Brain microvascular endothelial cell (primary cell): ENCODE results near the gene IQSEC1.

ENCODE experiments used
- DNase-seq: peaks from one replicate; pipeline ENCODE4 v3.0.0-alpha.2; 2020
- H3K27ac ChIP-seq: fragments of 250-450 bp; sonication (Bioruptor Pico); 2 replicates; pipeline ENCODE4 v1.5.1; 2020; ENCODE audit warnings: mild to moderate bottlenecking, moderate library complexity
- H3K27me3 ChIP-seq: fragments of 250-450 bp; sonication (Bioruptor Pico); replicated peaks from 2 replicates; pipeline ENCODE4 v1.5.1; 2020; ENCODE audit warnings: mild to moderate bottlenecking
- H3K36me3 ChIP-seq: fragments of 250-450 bp; sonication (Bioruptor Pico); replicated peaks from 2 replicates; pipeline ENCODE4 v1.5.1; 2020; ENCODE audit warnings: mild to moderate bottlenecking
- H3K4me3 ChIP-seq: 2 replicates; pipeline ENCODE4 v1.5.1; 2011; ENCODE audit warnings: low read depth, mild to moderate bottlenecking, control low read depth, low read length, moderate library complexity
- in situ Hi-C: cut with HindIII; loops from 2 replicates; pipeline ENCODE4 v1.10.0; 2017; ENCODE audit warnings: low sequenced_read_pairs, low pct_ligation_motif_present
- TF ChIP-seq, protein P1 (sequence below): IDR thresholded peaks from 2 replicates; pipeline ENCODE4 v1.5.1; 2011; ENCODE audit warnings: low read depth, mild to moderate bottlenecking, moderate library complexity, low read length, control low read depth, inconsistent platforms; ENCODE audit errors: missing control alignments

IQSEC1 gene

DNA sequence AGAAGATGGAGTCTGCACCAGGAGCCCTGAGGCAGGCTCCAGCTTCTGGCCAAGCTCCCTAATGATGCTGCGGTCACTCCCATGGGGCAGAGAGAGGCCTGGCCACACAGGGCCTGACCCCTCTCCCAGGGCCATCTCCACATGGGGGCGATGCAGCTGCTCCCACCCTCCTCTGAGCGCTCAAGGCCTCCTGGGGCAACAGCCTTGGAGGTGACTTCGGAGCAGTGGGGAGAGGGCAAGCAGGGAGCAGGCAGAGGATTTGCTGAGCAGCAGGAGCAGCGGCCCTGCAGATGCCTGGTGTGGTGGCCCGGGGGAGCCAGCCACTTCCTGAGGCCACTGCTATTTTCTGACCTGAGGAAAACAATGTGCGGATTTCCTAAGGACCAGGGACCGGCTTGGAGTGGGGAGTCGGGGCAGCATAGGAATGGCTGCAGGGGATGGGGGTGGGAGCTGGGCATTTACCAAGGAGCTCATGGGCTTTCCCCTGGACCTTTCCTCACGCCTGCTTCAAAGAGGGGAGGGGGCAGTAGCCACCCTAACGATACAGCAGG, 150.3 kb downstream of the IQSEC1 start:
- no peaks in the 10 kb centered on the region for H3K27me3 ChIP-seq
- DNase-seq, result no peak
- in situ Hi-C loops, result no loop called here
- H3K27ac ChIP-seq, result no peak overlapping the region
- TF ChIP-seq, protein P1, sequence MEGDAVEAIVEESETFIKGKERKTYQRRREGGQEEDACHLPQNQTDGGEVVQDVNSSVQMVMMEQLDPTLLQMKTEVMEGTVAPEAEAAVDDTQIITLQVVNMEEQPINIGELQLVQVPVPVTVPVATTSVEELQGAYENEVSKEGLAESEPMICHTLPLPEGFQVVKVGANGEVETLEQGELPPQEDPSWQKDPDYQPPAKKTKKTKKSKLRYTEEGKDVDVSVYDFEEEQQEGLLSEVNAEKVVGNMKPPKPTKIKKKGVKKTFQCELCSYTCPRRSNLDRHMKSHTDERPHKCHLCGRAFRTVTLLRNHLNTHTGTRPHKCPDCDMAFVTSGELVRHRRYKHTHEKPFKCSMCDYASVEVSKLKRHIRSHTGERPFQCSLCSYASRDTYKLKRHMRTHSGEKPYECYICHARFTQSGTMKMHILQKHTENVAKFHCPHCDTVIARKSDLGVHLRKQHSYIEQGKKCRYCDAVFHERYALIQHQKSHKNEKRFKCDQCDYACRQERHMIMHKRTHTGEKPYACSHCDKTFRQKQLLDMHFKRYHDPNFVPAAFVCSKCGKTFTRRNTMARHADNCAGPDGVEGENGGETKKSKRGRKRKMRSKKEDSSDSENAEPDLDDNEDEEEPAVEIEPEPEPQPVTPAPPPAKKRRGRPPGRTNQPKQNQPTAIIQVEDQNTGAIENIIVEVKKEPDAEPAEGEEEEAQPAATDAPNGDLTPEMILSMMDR, result no peak
- peaks cover 5% of the 10 kb centered on the region for H3K36me3 ChIP-seq
- no peak overlapping the region for H3K4me3 ChIP-seq

DNA sequence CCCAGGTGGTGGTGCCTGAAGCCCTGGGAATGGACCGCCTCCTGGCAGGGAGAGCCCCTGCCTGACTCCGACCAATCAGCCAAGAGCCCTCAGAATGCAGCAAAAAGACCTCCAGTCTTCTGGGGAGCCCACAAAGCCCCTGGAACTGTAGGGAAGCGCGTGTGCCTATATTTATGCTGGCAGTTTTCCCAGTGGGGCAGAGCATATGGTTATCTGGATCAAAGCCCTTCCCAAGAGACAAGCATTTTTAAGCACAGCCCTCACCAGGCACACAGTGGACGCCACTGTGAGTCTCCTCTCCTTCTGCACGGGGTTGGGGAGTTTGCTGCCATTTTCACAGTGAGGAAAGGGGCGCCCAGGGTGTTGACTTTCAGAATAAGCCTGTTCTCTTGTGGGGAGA, 150.9 kb downstream of the IQSEC1 start:
- in situ Hi-C loops, result no loop called here
- DNase-seq, result no peak
- Histone ChIP-seq H3K27me3 (no peaks in the 10 kb centered on the region), H3K36me3 (peaks cover 5% of the 10 kb centered on the region), H3K4me3 (no peak overlapping the region), H3K27ac (no peak overlapping the region)
- TF ChIP-seq, protein P1, result no peak

- Histone ChIP-seq H3K27me3 (no peaks in the 10 kb centered on the region), H3K27ac (no peak overlapping the region), H3K36me3 (peaks cover 5% of the 10 kb centered on the region), H3K4me3 (no peak overlapping the region)
- TF ChIP-seq, protein P1, result no peak
- in situ Hi-C loops, result no loop called here
- DNase-seq, result no peak
These were observed 151.5 kb downstream of the IQSEC1 start for GRCh38 chr3:12921736-12922135.

- peaks cover 5% of the 10 kb centered on the region for H3K36me3 ChIP-seq
- H3K27me3 ChIP-seq, result no peaks in the 10 kb centered on the region
- in situ Hi-C loops, result no loop called here
- TF ChIP-seq, protein P1, result no peak
- no peak overlapping the region for H3K27ac ChIP-seq
- H3K4me3 ChIP-seq, result no peak overlapping the region
- DNase-seq, result no peak
These were observed 152.3 kb downstream of the IQSEC1 start for GRCh38 chr3:12920967-12921366.

DNA sequence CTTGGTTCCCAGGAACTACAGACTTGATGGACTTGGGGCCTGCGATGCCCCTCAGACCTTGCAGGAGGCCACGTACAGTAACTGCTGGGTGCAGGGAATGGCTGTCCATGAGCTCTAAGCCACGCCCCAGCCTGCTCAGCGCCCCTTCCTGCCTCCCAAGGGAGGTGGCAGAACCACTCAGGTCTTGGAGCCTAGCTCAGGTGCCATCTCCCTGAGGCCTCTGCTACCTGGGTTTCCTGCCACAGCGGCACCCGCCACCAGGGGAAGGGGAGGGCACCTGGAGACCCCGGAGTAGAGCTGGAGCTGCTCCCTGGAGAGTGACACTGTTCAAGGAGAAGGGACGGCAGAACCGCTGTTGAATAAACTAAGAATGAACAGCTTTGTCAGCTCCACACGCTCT, 154.0 kb downstream of the IQSEC1 start:
- in situ Hi-C loops, result no loop called here
- Histone ChIP-seq H3K4me3 (no peak overlapping the region), H3K27me3 (no peaks in the 10 kb centered on the region), H3K27ac (no peak overlapping the region), H3K36me3 (peaks cover 5% of the 10 kb centered on the region)
- TF ChIP-seq, protein P1, result no peak
- DNase-seq, result no peak

DNA sequence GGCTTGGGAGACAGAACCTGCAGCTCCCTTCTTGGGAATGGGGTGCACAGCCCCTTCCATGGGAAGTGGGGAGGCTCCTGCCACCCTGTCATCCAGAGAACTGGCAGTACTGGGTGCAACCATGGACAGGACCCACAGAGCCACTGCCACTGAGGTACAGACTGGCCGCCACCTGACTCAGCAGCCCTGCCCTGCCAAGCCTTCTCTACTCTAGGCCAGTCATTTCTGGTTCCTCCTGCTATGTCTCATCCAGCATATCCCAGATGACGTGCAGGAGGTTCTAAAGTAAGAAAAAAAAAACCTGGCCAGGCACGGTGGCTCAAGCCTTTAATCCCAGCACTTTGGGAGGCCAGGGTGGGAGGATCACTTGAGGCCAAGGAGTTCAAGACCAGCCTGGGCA, 155.0 kb downstream of the IQSEC1 start:
- TF ChIP-seq, protein P1, result no peak
- Histone ChIP-seq H3K4me3 (no peak overlapping the region), H3K27me3 (no peaks in the 10 kb centered on the region), H3K27ac (no peak overlapping the region), H3K36me3 (peaks cover 5% of the 10 kb centered on the region)
- no peak for DNase-seq
- in situ Hi-C loops, result no loop called here
